Neural progenitor cell (in vitro differentiated cells): Measurements from ENCODE around the gene ERMARD. TPM values are rescaled to one million over a fixed set of nuclear protein-coding genes. Genes with fewer than 3 reads are reported as not detected.
A peak's percentile ranks its signal among the peaks of the same experiment; 100 is the strongest.

Source experiments
- DNase-seq: peaks from one replicate; pipeline ENCODE4 v3.0.0-alpha.2; 2016; ENCODE audit warnings: low spot score
- H2AFZ ChIP-seq: fragments of 200-600 bp; sonication (generic); replicated peaks from 2 replicates; pipeline ENCODE4 v1.6.1; 2016; ENCODE audit warnings: antibody characterized with exemption
- H3F3A ChIP-seq: fragments of 200-600 bp; sonication (generic); 2 replicates; pipeline ENCODE4 v1.6.1; 2016; ENCODE audit warnings: antibody characterized with exemption, low read depth
- H3K27ac ChIP-seq: fragments of 200-600 bp; sonication (generic); 2 replicates; pipeline ENCODE4 v1.5.1; 2016; ENCODE audit warnings: mild to moderate bottlenecking
- H3K27me3 ChIP-seq: fragments of 200-600 bp; sonication (generic); 2 replicates; pipeline ENCODE4 v1.6.1; 2016; ENCODE audit warnings: mild to moderate bottlenecking, moderate library complexity
- H3K36me3 ChIP-seq: fragments of 200-600 bp; sonication (generic); 2 replicates; pipeline ENCODE4 v1.5.1; 2016
- H3K4me1 ChIP-seq: fragments of 200-600 bp; sonication (generic); 2 replicates; pipeline ENCODE4 v1.6.1; 2016; ENCODE audit warnings: mixed run types
- H3K4me2 ChIP-seq: fragments of 200-600 bp; sonication (generic); 2 replicates; pipeline ENCODE4 v1.6.1; 2016
- H3K4me3 ChIP-seq: fragments of 200-600 bp; sonication (generic); 2 replicates; pipeline ENCODE4 v1.5.1; 2016
- H3K79me2 ChIP-seq: fragments of 200-600 bp; sonication (generic); 2 replicates; pipeline ENCODE4 v1.6.1; 2016; ENCODE audit warnings: low read depth
- H3K9ac ChIP-seq: fragments of 200-600 bp; sonication (generic); 2 replicates; pipeline ENCODE4 v1.6.1; 2016
- H3K9me3 ChIP-seq: fragments of 200-600 bp; sonication (generic); 2 replicates; pipeline ENCODE4 v1.5.1; 2016; ENCODE audit warnings: low read depth
- H4K20me1 ChIP-seq: fragments of 200-600 bp; sonication (generic); 2 replicates; pipeline ENCODE4 v1.6.1; 2016; ENCODE audit warnings: low read depth
- H3K27ac Mint-ChIP-seq: 3 replicates; pipeline ENCODE4 v1.8.0; 2021; ENCODE audit warnings: mixed read lengths
- H3K27me3 Mint-ChIP-seq: 2 replicates; pipeline ENCODE4 v1.8.0; 2022; ENCODE audit warnings: low read depth, mild to moderate bottlenecking, inconsistent platforms, moderate library complexity, mixed read lengths; ENCODE audit not compliant: insufficient read depth
- H3K36me3 Mint-ChIP-seq: 3 replicates; pipeline ENCODE4 v1.8.0; 2021; ENCODE audit warnings: mixed read lengths
- H3K4me1 Mint-ChIP-seq: 3 replicates; pipeline ENCODE4 v1.8.0; 2021; ENCODE audit warnings: mixed read lengths
- H3K4me3 Mint-ChIP-seq: 3 replicates; pipeline ENCODE4 v1.8.0; 2021; ENCODE audit warnings: mild to moderate bottlenecking, moderate library complexity, mixed read lengths
- H3K9me3 Mint-ChIP-seq: 3 replicates; pipeline ENCODE4 v1.8.0; 2020; ENCODE audit warnings: mixed read lengths
- CTCF ChIP-seq: fragments of 200-600 bp; sonication (generic); IDR thresholded peaks from 2 replicates; pipeline ENCODE4 v1.5.1; 2017; ENCODE audit warnings: antibody characterized with exemption, mild to moderate bottlenecking
- EZH2 ChIP-seq: fragments of 200-600 bp; sonication (generic); IDR thresholded peaks from 2 replicates; pipeline ENCODE4 v1.6.1; 2017; ENCODE audit warnings: antibody characterized with exemption, mild to moderate bottlenecking, moderate library complexity
- EZH2phosphoT487 ChIP-seq: fragments of 200-600 bp; sonication (generic); IDR thresholded peaks from 2 replicates; pipeline ENCODE4 v1.6.1; 2017; ENCODE audit warnings: antibody characterized with exemption
- total RNA-seq: library from RNA; depleted of rRNA; stranded (reverse); fragments of >200 nt; gene quantifications from 2 replicates; pipeline ENCODE4 v1.2.3, GENCODE V29; 2015; ENCODE audit warnings: low replicate concordance

Gene ERMARD
- total RNA-seq, 1 donor from 2014 or later: 31.4 TPM

GRCh38 chr6:169775321-169775720 lies 23.9 kb downstream of the ERMARD start:
- no peaks in the 10 kb centered on the region for H3K79me2 ChIP-seq
- no peak for TF ChIP-seq EZH2
- TF ChIP-seq CTCF: no peak
- TF ChIP-seq EZH2phosphoT487: no peak
- no peaks in the 10 kb centered on the region for H3K4me1 Mint-ChIP-seq
- no peaks in the 10 kb centered on the region for H4K20me1 ChIP-seq
- H3K4me1 ChIP-seq: no peaks in the 10 kb centered on the region
- no peak for DNase-seq
- no peaks in the 10 kb centered on the region for H3F3A ChIP-seq
- peaks cover 4% of the 10 kb centered on the region for H3K36me3 Mint-ChIP-seq
- H3K27ac Mint-ChIP-seq: peak overlapping the region; percentile 35
- no peaks in the 10 kb centered on the region for H3K36me3 ChIP-seq
- H3K27ac ChIP-seq: no peak overlapping the region
- no peak overlapping the region for H3K4me2 ChIP-seq
- no peaks in the 10 kb centered on the region for H3K9me3 ChIP-seq
- no peaks in the 10 kb centered on the region for H3K27me3 ChIP-seq
- H3K4me3 Mint-ChIP-seq: no peak overlapping the region
- no peak overlapping the region for H2AFZ ChIP-seq
- H3K27me3 Mint-ChIP-seq: peaks cover 3% of the 10 kb centered on the region
- H3K9ac ChIP-seq: no peak overlapping the region
- H3K4me3 ChIP-seq: no peak overlapping the region
- H3K9me3 Mint-ChIP-seq: no peaks in the 10 kb centered on the region

GRCh38 chr6:169776379-169776778 lies 25.0 kb downstream of the ERMARD start:
- no peaks in the 10 kb centered on the region for H3K79me2 ChIP-seq
- Mint-ChIP-seq H3K4me1 (no peaks in the 10 kb centered on the region), H3K36me3 (peaks cover 9% of the 10 kb centered on the region), H3K9me3 (no peaks in the 10 kb centered on the region), H3K27ac (no peak overlapping the region), H3K27me3 (peaks cover 3% of the 10 kb centered on the region), H3K4me3 (no peak overlapping the region)
- no peaks in the 10 kb centered on the region for H3K36me3 ChIP-seq
- no peak overlapping the region for H3K4me3 ChIP-seq
- H3F3A ChIP-seq: no peaks in the 10 kb centered on the region
- no peak for DNase-seq
- no peak overlapping the region for H3K4me2 ChIP-seq
- no peaks in the 10 kb centered on the region for H3K27me3 ChIP-seq
- no peak overlapping the region for H3K9ac ChIP-seq
- H3K4me1 ChIP-seq: no peaks in the 10 kb centered on the region
- H3K27ac ChIP-seq: no peak overlapping the region
- H2AFZ ChIP-seq: no peak overlapping the region
- H4K20me1 ChIP-seq: no peaks in the 10 kb centered on the region
- TF ChIP-seq CTCF (no peak), EZH2phosphoT487 (no peak), EZH2 (no peak)
- no peaks in the 10 kb centered on the region for H3K9me3 ChIP-seq

- Histone ChIP-seq H3K4me1 (no peaks in the 10 kb centered on the region), H3K4me2 (no peak overlapping the region), H3K9me3 (no peaks in the 10 kb centered on the region), H3K79me2 (no peaks in the 10 kb centered on the region), H3K4me3 (no peak overlapping the region), H4K20me1 (no peaks in the 10 kb centered on the region), H3F3A (no peaks in the 10 kb centered on the region), H3K27ac (no peak overlapping the region), H2AFZ (no peak overlapping the region), H3K9ac (no peak overlapping the region), H3K27me3 (no peaks in the 10 kb centered on the region), H3K36me3 (no peaks in the 10 kb centered on the region)
- H3K27ac Mint-ChIP-seq: no peak overlapping the region
- peaks cover 10% of the 10 kb centered on the region for H3K36me3 Mint-ChIP-seq
- H3K9me3 Mint-ChIP-seq: no peaks in the 10 kb centered on the region
- H3K27me3 Mint-ChIP-seq: no peaks in the 10 kb centered on the region
- no peak overlapping the region for H3K4me3 Mint-ChIP-seq
- no peak for TF ChIP-seq EZH2phosphoT487
- no peak for TF ChIP-seq CTCF
- DNase-seq: no peak
- H3K4me1 Mint-ChIP-seq: no peaks in the 10 kb centered on the region
Observed at GRCh38 chr6:169777896-169778295, 26.5 kb downstream of the ERMARD start.
